ENCODE measurements around the gene OR10S1.
"Not testable (repeated sequence)": the region's sequence is repeated elsewhere in the genome, so short reads cannot be mapped to it uniquely, and the experiment has no call there.

OR10S1 gene

GRCh38 chr11:123977731-123978347 is at the start of gene OR10S1:
Gene OR10S1 (minus strand): TSS chr11:123977781. CDS start chr11:123977664, 117 bp downstream.
- no peak for DNase-seq (ENCODE audit: low read depth)
- no peak for TF ChIP-seq CTCF (IDR thresholded peaks at IDR 0.05; ENCODE audit: low read length, missing control alignments)
- no peak within 1 kb of the TSS for H3K4me3 ChIP-seq (replicated peaks; ENCODE audit: low read depth, low read length)

- TF ChIP-seq CTCF (IDR thresholded peaks at IDR 0.05; ENCODE audit: low read length, missing control alignments) = no peak
- H3K4me3 ChIP-seq (replicated peaks; ENCODE audit: low read depth, low read length) = no peak within 1 kb of the TSS
- DNase-seq (ENCODE audit: low read depth) = no peak
Observed at GRCh38 chr11:124026498-124026897, 48.9 kb upstream of the OR10S1 start, which contains the start of gene OR10G8. Gene OR10G8 (plus strand): TSS chr11:124026798. CDS start chr11:124029623, 2,825 bp downstream.

GRCh38 chr11:124015837-124016236 is 38.3 kb upstream of the OR10S1 start:
- DNase-seq (ENCODE audit: low read depth); H3K4me3 ChIP-seq (replicated peaks; ENCODE audit: low read depth, low read length): not testable (repeated sequence)

GRCh38 chr11:124012697-124013096 is 35.1 kb upstream of the OR10S1 start, which contains the start of gene OR10G4:
Gene OR10G4 (plus strand): TSS chr11:124012997. CDS start chr11:124015575, 2,578 bp downstream.
- no peak for TF ChIP-seq CTCF (IDR thresholded peaks at IDR 0.05; ENCODE audit: low read length, missing control alignments)
- no peak for DNase-seq (ENCODE audit: low read depth)
- H3K4me3 ChIP-seq (replicated peaks; ENCODE audit: low read depth, low read length) = no peak within 1 kb of the TSS

- no peak for TF ChIP-seq CTCF (IDR thresholded peaks at IDR 0.05; ENCODE audit: low read length, missing control alignments)
- no peak within 1 kb of the TSS for H3K4me3 ChIP-seq (replicated peaks; ENCODE audit: low read depth, low read length)
- DNase-seq (ENCODE audit: low read depth) = no peak
Observed at GRCh38 chr11:123995119-123995518, 17.5 kb upstream of the OR10S1 start, which contains the start of gene OR10G6. Gene OR10G6 (minus strand): TSS chr11:123995161. CDS start chr11:123995161, 0 bp downstream.

- no peak for DNase-seq (ENCODE audit: low read depth)
- H3K4me3 ChIP-seq (replicated peaks; ENCODE audit: low read depth, low read length) = no peak overlapping the region
- no peak for TF ChIP-seq CTCF (IDR thresholded peaks at IDR 0.05; ENCODE audit: low read length, missing control alignments)
Observed at GRCh38 chr11:123979311-123979710, 1.7 kb upstream of the OR10S1 start.

- H3K4me3 ChIP-seq (replicated peaks; ENCODE audit: low read depth, low read length) = no peak overlapping the region
- TF ChIP-seq CTCF (IDR thresholded peaks at IDR 0.05; ENCODE audit: low read length, missing control alignments) = no peak
- DNase-seq (ENCODE audit: low read depth) = no peak
Observed at GRCh38 chr11:123976770-123977560, 616 bp downstream of the OR10S1 start.

All from fibroblast of pulmonary artery (primary cell).